Gastrocnemius medialis (tissue), 4 donors: ENCODE measurements around the gene GTF2E1. TPM values are rescaled to one million over a fixed set of nuclear protein-coding genes. Genes with fewer than 3 reads are reported as not detected.
A peak's percentile ranks its signal among the peaks of the same experiment; 100 is the strongest.
"Not testable (repeated sequence)": the region's sequence is repeated elsewhere in the genome, so short reads cannot be mapped to it uniquely, and the experiment has no call there.

ENCODE experiments used
- ATAC-seq, 2 donors: fragments of 150-250 bp; one replicate each; pipeline ENCODE4 v1.9.1; 2016
- DNase-seq, 2 donors: peaks; one replicate each; pipeline ENCODE4 v3.0.0-alpha.2; 2019
- H3K27ac ChIP-seq, 4 donors: fragments of 200-600 bp; sonication (generic); 1 replicate in 1 of 4; 2 replicates in 3 of 4; pipeline ENCODE4 v1.5.1; 2016 to 2018; ENCODE audit warnings: mild to moderate bottlenecking in 2 of 4, moderate library complexity in 1 of 4
- H3K27me3 ChIP-seq, 3 donors: fragments of 200-600 bp; sonication (generic) in 2 of 3; 1 replicate in 1 of 3; 2 replicates in 2 of 3; pipeline versions ENCODE4 v1.5.1 to v1.6.0; 2016 to 2019; ENCODE audit warnings: mild to moderate bottlenecking in 1 of 3, moderate library complexity in 1 of 3
- H3K36me3 ChIP-seq, 2 donors: fragments of 200-600 bp; sonication (generic) in 1 of 2; one replicate each; pipeline ENCODE4 v1.5.1; 2017 to 2018
- H3K4me1 ChIP-seq, 2 donors: fragments of 200-600 bp; sonication (generic) in 1 of 2; one replicate each; pipeline ENCODE4 v1.5.1; 2016 to 2017; ENCODE audit warnings: mild to moderate bottlenecking in 2 of 2
- H3K4me3 ChIP-seq, 4 donors: fragments of 200-600 bp; sonication (generic) in 3 of 4; 1 replicate in 1 of 4; 2 replicates in 3 of 4; pipeline ENCODE4 v1.5.1; 2016 to 2019; ENCODE audit warnings: mild to moderate bottlenecking in 2 of 4
- H3K9me3 ChIP-seq, 3 donors: fragments of 200-600 bp; sonication (generic) in 2 of 3; 1 replicate in 1 of 3; 2 replicates in 2 of 3; pipeline ENCODE4 v1.5.1; 2016 to 2019
- POLR2A ChIP-seq, 2 donors: fragments of 450-650 bp; IDR thresholded peaks; one replicate each; pipeline ENCODE4 v1.6.1; 2017; ENCODE audit warnings: antibody characterized with exemption in 2 of 2, mild to moderate bottlenecking in 2 of 2, moderate library complexity in 2 of 2
- in situ Hi-C, 4 donors: fragments of 200-750 bp; cut with MboI; loops; one replicate each; pipeline versions ENCODE4 v1.15.0 to v1.8.0; 2017; ENCODE audit warnings: low sequenced_read_pairs in 4 of 4
- intact Hi-C: fragments of 100-400 bp; cut with DNase I; formaldehyde crosslinking; loops from one replicate; pipeline ENCODE4 v1.15.1; 2023; ENCODE audit warnings: low total_unique reads
- total RNA-seq, 4 donors: library from RNA; depleted of rRNA; stranded (reverse); fragments of >200 nt; gene quantifications; one replicate each; pipeline versions ENCODE4 v1.1.0 to v1.2.3, GENCODE V29; 2016
- TF ChIP-seq, protein P1 (sequence below), 5 experiments: fragments of 450-650 bp in 3 of 5; fragments of 200-600 bp in 2 of 5; sonication (generic) in 2 of 5; IDR thresholded peaks in 4 of 5; conservative IDR thresholded peaks in 1 of 5; 1 replicate in 4 of 5; 2 replicates in 1 of 5; pipeline ENCODE4 v1.5.1; 2016 to 2019; ENCODE audit warnings: antibody characterized with exemption in 5 of 5, mild to moderate bottlenecking in 3 of 5, moderate library complexity in 3 of 5

Gene GTF2E1
- total RNA-seq, 4 donors from 2014 or later = 7.3 to 23.8 (median 19.3) TPM

GRCh38 chr3:120726791-120727190, 15.8 kb upstream of the GTF2E1 start:
- ATAC-seq = no peak
- Histone ChIP-seq H3K36me3 (peaks cover 0 to 8% of the 10 kb centered on the region in 2 donors), H3K9me3 (no peaks in the 10 kb centered on the region), H3K27ac (no peak overlapping the region), H3K27me3 (no peaks in the 10 kb centered on the region), H3K4me3 (no peak overlapping the region), H3K4me1 (peaks cover 0 to 26% of the 10 kb centered on the region in 2 donors)
- in situ Hi-C loops (no loop called here), intact Hi-C loops (no loop called here)
- no peak for DNase-seq
- TF ChIP-seq POLR2A (IDR thresholded peaks at IDR 0.05) = no peak
- TF ChIP-seq, protein P1, sequence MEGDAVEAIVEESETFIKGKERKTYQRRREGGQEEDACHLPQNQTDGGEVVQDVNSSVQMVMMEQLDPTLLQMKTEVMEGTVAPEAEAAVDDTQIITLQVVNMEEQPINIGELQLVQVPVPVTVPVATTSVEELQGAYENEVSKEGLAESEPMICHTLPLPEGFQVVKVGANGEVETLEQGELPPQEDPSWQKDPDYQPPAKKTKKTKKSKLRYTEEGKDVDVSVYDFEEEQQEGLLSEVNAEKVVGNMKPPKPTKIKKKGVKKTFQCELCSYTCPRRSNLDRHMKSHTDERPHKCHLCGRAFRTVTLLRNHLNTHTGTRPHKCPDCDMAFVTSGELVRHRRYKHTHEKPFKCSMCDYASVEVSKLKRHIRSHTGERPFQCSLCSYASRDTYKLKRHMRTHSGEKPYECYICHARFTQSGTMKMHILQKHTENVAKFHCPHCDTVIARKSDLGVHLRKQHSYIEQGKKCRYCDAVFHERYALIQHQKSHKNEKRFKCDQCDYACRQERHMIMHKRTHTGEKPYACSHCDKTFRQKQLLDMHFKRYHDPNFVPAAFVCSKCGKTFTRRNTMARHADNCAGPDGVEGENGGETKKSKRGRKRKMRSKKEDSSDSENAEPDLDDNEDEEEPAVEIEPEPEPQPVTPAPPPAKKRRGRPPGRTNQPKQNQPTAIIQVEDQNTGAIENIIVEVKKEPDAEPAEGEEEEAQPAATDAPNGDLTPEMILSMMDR (IDR thresholded peaks at IDR 0.05 in 4 of 5, conservative IDR thresholded peaks at IDR 0.05 in 1 of 5) = no peak

DNA sequence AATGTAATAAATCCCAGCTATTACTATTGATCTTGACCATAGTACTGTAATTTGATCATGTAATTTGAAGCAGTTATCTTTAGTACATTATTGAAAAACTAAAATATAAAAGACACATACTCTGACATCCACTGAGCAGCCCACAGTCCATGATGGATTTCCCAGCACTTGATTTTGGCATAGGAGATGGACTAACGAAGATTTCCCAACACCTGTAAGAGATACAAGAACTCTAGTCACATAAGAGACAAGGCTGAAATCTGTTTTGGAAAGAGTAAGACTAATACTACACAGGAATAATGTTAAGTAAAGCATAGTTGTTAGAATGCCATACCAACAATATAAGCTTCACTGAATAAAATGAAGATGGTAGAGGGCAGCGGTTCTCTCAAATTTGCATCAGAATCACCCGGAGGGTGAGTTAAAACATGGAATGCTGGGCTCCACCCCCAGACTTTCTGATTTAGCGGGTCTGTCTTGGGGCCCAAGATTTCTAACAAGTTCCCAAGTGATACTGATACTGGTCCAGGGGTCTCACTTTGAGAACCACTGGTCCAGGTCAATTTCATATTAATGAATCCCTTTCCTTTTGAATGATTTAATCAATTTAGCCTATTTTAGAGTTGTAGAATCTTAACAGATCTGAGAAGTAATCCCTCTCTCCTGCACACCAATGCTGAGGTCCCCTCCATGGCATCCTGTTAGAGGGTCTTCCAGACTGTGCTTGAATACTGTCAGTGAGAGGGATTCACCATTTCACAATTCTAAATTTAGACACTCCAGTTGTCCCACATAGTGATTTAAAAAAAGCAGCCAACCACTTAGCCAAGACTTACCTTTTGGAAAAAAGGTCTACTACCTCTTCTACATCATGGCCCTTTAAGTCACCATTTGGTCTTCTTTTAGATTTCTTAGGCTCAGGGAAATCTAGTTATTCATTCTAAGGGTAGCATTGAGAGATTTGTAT, 11.7 kb upstream of the GTF2E1 start:
- H3K9me3 ChIP-seq = no peaks in the 10 kb centered on the region
- no peaks in the 10 kb centered on the region for H3K27me3 ChIP-seq
- DNase-seq (no peak), ATAC-seq (peak; percentile 72 to 93)
- H3K4me3 ChIP-seq = no peak overlapping the region
- peaks cover 0 to 8% of the 10 kb centered on the region in 2 donors for H3K36me3 ChIP-seq
- peaks cover 0 to 19% of the 10 kb centered on the region in 2 donors for H3K4me1 ChIP-seq
- intact Hi-C loops (no loop called here), in situ Hi-C loops (no loop called here)
- peak overlapping the region in 3 of 4 donors; percentile 10 to 69 (median 52) for H3K27ac ChIP-seq
- TF ChIP-seq, protein P1 (IDR thresholded peaks at IDR 0.05 in 4 of 5, conservative IDR thresholded peaks at IDR 0.05 in 1 of 5) = no peak
- no peak for TF ChIP-seq POLR2A (IDR thresholded peaks at IDR 0.05)

- H3K4me3 ChIP-seq, intact Hi-C loops, H3K9me3 ChIP-seq, H3K4me1 ChIP-seq, ATAC-seq, H3K27me3 ChIP-seq, H3K27ac ChIP-seq, DNase-seq, in situ Hi-C loops: not testable (repeated sequence)
- H3K36me3 ChIP-seq = peaks cover 0 to 21% of the 10 kb centered on the region in 2 donors
These were observed 4.5 kb upstream of the GTF2E1 start for GRCh38 chr3:120738006-120738405.

GRCh38 chr3:120741320-120741719, 1.2 kb upstream of the GTF2E1 start:
- no peak for DNase-seq
- TF ChIP-seq, protein P1 (IDR thresholded peaks at IDR 0.05 in 4 of 5, conservative IDR thresholded peaks at IDR 0.05 in 1 of 5) = no peak
- no peak for TF ChIP-seq POLR2A (IDR thresholded peaks at IDR 0.05)
- Histone ChIP-seq H3K4me1 (peaks cover 13 to 17% of the 10 kb centered on the region in 2 donors), H3K36me3 (peaks cover 0 to 21% of the 10 kb centered on the region in 2 donors), H3K4me3 (peak overlapping the region; percentile 67 to 96 (median 78)), H3K9me3 (peaks cover 0 to 6% (median 0%) of the 10 kb centered on the region in 3 donors), H3K27me3 (no peaks in the 10 kb centered on the region), H3K27ac (peak overlapping the region in 3 of 4 donors; percentile 95 to 98 (median 95))
- intact Hi-C loops (loop anchor here (5.0 to 10.0 kb wide), 2 partner anchors 144 to 1277 kb away; partner anchors contain the start of genes NDUFB4, POGLUT1 and TMEM39A), in situ Hi-C loops (loop anchor here in 3 of 4 donors (5.0 to 10.0 kb wide), 2 partner anchors 144 to 147 kb away; partner anchors contain the start of gene NDUFB4 (in 3 of the 3))
- ATAC-seq = no peak

DNA sequence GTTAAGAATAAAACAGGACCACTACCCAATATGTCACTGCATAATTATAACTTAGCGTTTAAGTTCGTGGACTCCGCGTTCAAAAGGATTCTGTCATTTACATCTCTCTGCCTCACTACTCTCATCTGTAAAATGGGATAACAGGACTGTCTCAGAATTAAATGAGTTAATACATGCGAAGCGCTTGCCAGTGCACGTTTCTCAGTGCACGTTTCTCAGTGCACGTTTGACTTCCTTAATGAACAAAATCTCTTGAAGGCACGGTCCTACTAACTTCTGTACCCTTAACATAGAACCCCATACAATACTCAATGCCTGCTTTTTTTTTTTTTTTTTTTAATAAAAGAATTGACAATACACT, 727 bp upstream of the GTF2E1 start:
- peak in 1 of 2 donors; percentile 24 for DNase-seq
- in situ Hi-C loops = loop anchor here in 3 of 4 donors (5.0 to 10.0 kb wide), 2 partner anchors 145 to 147 kb away; partner anchors contain the start of gene NDUFB4 (in 3 of the 3)
- Histone ChIP-seq H3K4me1 (peaks cover 13 to 17% of the 10 kb centered on the region in 2 donors), H3K9me3 (peaks cover 0 to 6% (median 0%) of the 10 kb centered on the region in 3 donors), H3K36me3 (peaks cover 0 to 21% of the 10 kb centered on the region in 2 donors), H3K4me3 (peak overlapping the region; percentile 67 to 96 (median 78)), H3K27me3 (no peaks in the 10 kb centered on the region), H3K27ac (peak overlapping the region; percentile 90 to 98 (median 95))
- intact Hi-C loops = loop anchor here (1.0 to 10.0 kb wide), 4 partner anchors 145 to 1277 kb away; partner anchors contain the start of genes EAF2, IQCB1, LRRC58 and NDUFB4
- peak; percentile 2 to 20 for ATAC-seq
- TF ChIP-seq, protein P1 (IDR thresholded peaks at IDR 0.05 in 4 of 5, conservative IDR thresholded peaks at IDR 0.05 in 1 of 5) = no peak
- TF ChIP-seq POLR2A (IDR thresholded peaks at IDR 0.05) = no peak
